T-helper 2 cell treated with Interferon-gamma antibody and Interleukin-4, amounts not matched to agents 5 μg/mL and 100 μg/mL, for 36 hours (primary cell): Measurements from ENCODE around the gene THNSL1.

Source experiments
- DNase-seq: peaks from one replicate; pipeline ENCODE4 v3.0.0; 2021; ENCODE audit warnings: low spot score
- H3K27ac Mint-ChIP-seq: one replicate; pipeline ENCODE4 v1.8.0; 2021; ENCODE audit warnings: mild to moderate bottlenecking, mixed read lengths
- H3K27me3 Mint-ChIP-seq: one replicate; pipeline ENCODE4 v1.8.0; 2021; ENCODE audit warnings: low read depth, mixed read lengths
- H3K36me3 Mint-ChIP-seq: one replicate; pipeline ENCODE4 v1.8.0; 2021; ENCODE audit warnings: low read depth, mixed read lengths
- H3K4me1 Mint-ChIP-seq: one replicate; pipeline ENCODE4 v1.8.0; 2021; ENCODE audit warnings: low read depth, mixed read lengths
- H3K4me3 Mint-ChIP-seq: one replicate; pipeline ENCODE4 v1.8.0; 2022; ENCODE audit warnings: mild to moderate bottlenecking, moderate library complexity, mixed read lengths
- H3K9me3 Mint-ChIP-seq: one replicate; pipeline ENCODE4 v1.8.0; 2021; ENCODE audit warnings: mixed read lengths

Gene THNSL1

GRCh38 chr10:25056726-25057125, 40.3 kb downstream of the THNSL1 start:
- no peaks in the 10 kb centered on the region for H3K27me3 Mint-ChIP-seq
- no peak for DNase-seq
- no peak overlapping the region for H3K4me3 Mint-ChIP-seq
- no peaks in the 10 kb centered on the region for H3K36me3 Mint-ChIP-seq
- no peak overlapping the region for H3K27ac Mint-ChIP-seq
- H3K9me3 Mint-ChIP-seq = no peaks in the 10 kb centered on the region
- peaks cover 2% of the 10 kb centered on the region for H3K4me1 Mint-ChIP-seq

- Mint-ChIP-seq H3K36me3 (no peaks in the 10 kb centered on the region), H3K27me3 (no peaks in the 10 kb centered on the region), H3K27ac (no peak overlapping the region), H3K9me3 (no peaks in the 10 kb centered on the region), H3K4me1 (peaks cover 10% of the 10 kb centered on the region), H3K4me3 (no peak overlapping the region)
- DNase-seq = no peak
Observed at GRCh38 chr10:25057886-25058285, 41.5 kb downstream of the THNSL1 start.

GRCh38 chr10:25059990-25060389, 43.6 kb downstream of the THNSL1 start:
- no peaks in the 10 kb centered on the region for H3K9me3 Mint-ChIP-seq
- no peaks in the 10 kb centered on the region for H3K36me3 Mint-ChIP-seq
- DNase-seq = no peak
- H3K4me3 Mint-ChIP-seq = no peak overlapping the region
- peaks cover 16% of the 10 kb centered on the region for H3K4me1 Mint-ChIP-seq
- no peak overlapping the region for H3K27ac Mint-ChIP-seq
- no peaks in the 10 kb centered on the region for H3K27me3 Mint-ChIP-seq

- H3K27ac Mint-ChIP-seq = no peak overlapping the region
- H3K36me3 Mint-ChIP-seq = no peaks in the 10 kb centered on the region
- no peaks in the 10 kb centered on the region for H3K27me3 Mint-ChIP-seq
- no peak for DNase-seq
- peaks cover 18% of the 10 kb centered on the region for H3K4me1 Mint-ChIP-seq
- H3K4me3 Mint-ChIP-seq = no peak overlapping the region
- no peaks in the 10 kb centered on the region for H3K9me3 Mint-ChIP-seq
Observed at GRCh38 chr10:25061125-25061524, 44.7 kb downstream of the THNSL1 start.

- Mint-ChIP-seq H3K27ac (peak overlapping the region; percentile 79), H3K4me3 (peak overlapping the region; percentile 54), H3K27me3 (no peaks in the 10 kb centered on the region), H3K36me3 (no peaks in the 10 kb centered on the region), H3K9me3 (no peaks in the 10 kb centered on the region), H3K4me1 (peaks cover 18% of the 10 kb centered on the region)
- no peak for DNase-seq
Observed at GRCh38 chr10:25061711-25062449, 45.5 kb downstream of the THNSL1 start.

- Mint-ChIP-seq H3K36me3 (no peaks in the 10 kb centered on the region), H3K27me3 (no peaks in the 10 kb centered on the region), H3K9me3 (no peaks in the 10 kb centered on the region), H3K4me1 (peaks cover 18% of the 10 kb centered on the region), H3K4me3 (no peak overlapping the region), H3K27ac (no peak overlapping the region)
- no peak for DNase-seq
Observed at GRCh38 chr10:25063157-25063556, 46.7 kb downstream of the THNSL1 start.

- H3K9me3 Mint-ChIP-seq = no peaks in the 10 kb centered on the region
- no peaks in the 10 kb centered on the region for H3K27me3 Mint-ChIP-seq
- H3K27ac Mint-ChIP-seq = no peak overlapping the region
- H3K4me1 Mint-ChIP-seq = peaks cover 18% of the 10 kb centered on the region
- no peaks in the 10 kb centered on the region for H3K36me3 Mint-ChIP-seq
- no peak for DNase-seq
- H3K4me3 Mint-ChIP-seq = no peak overlapping the region
Observed at GRCh38 chr10:25063644-25064043, 47.2 kb downstream of the THNSL1 start.

- no peaks in the 10 kb centered on the region for H3K9me3 Mint-ChIP-seq
- no peak overlapping the region for H3K4me3 Mint-ChIP-seq
- H3K36me3 Mint-ChIP-seq = no peaks in the 10 kb centered on the region
- H3K27me3 Mint-ChIP-seq = no peaks in the 10 kb centered on the region
- H3K27ac Mint-ChIP-seq = no peak overlapping the region
- H3K4me1 Mint-ChIP-seq = peaks cover 18% of the 10 kb centered on the region
- no peak for DNase-seq
Observed at GRCh38 chr10:25064401-25064800, 48.0 kb downstream of the THNSL1 start.

- Mint-ChIP-seq H3K36me3 (no peaks in the 10 kb centered on the region), H3K4me3 (no peak overlapping the region), H3K9me3 (no peaks in the 10 kb centered on the region), H3K4me1 (peaks cover 18% of the 10 kb centered on the region), H3K27me3 (peaks cover 5% of the 10 kb centered on the region), H3K27ac (no peak overlapping the region)
- no peak for DNase-seq
Observed at GRCh38 chr10:25065761-25066476, 49.5 kb downstream of the THNSL1 start.

- no peak for DNase-seq
- peaks cover 5% of the 10 kb centered on the region for H3K4me1 Mint-ChIP-seq
- H3K27me3 Mint-ChIP-seq = peaks cover 5% of the 10 kb centered on the region
- H3K36me3 Mint-ChIP-seq = no peaks in the 10 kb centered on the region
- H3K4me3 Mint-ChIP-seq = no peak overlapping the region
- no peaks in the 10 kb centered on the region for H3K9me3 Mint-ChIP-seq
- H3K27ac Mint-ChIP-seq = no peak overlapping the region
Observed at GRCh38 chr10:25068152-25069058, 52.0 kb downstream of the THNSL1 start.

- Mint-ChIP-seq H3K4me3 (no peak overlapping the region), H3K4me1 (no peaks in the 10 kb centered on the region), H3K27me3 (peaks cover 7% of the 10 kb centered on the region), H3K27ac (no peak overlapping the region), H3K9me3 (no peaks in the 10 kb centered on the region), H3K36me3 (no peaks in the 10 kb centered on the region)
- no peak for DNase-seq
Observed at GRCh38 chr10:25071227-25071626, 54.8 kb downstream of the THNSL1 start.

GRCh38 chr10:25072786-25073185, 56.4 kb downstream of the THNSL1 start:
- DNase-seq = no peak
- Mint-ChIP-seq H3K27ac (no peak overlapping the region), H3K36me3 (no peaks in the 10 kb centered on the region), H3K4me3 (no peak overlapping the region), H3K27me3 (peaks cover 7% of the 10 kb centered on the region), H3K4me1 (no peaks in the 10 kb centered on the region), H3K9me3 (no peaks in the 10 kb centered on the region)

GRCh38 chr10:25075825-25076224, 59.4 kb downstream of the THNSL1 start:
- Mint-ChIP-seq H3K27me3 (peaks cover 4% of the 10 kb centered on the region), H3K36me3 (no peaks in the 10 kb centered on the region), H3K4me1 (peaks cover 2% of the 10 kb centered on the region), H3K9me3 (no peaks in the 10 kb centered on the region), H3K27ac (no peak overlapping the region), H3K4me3 (no peak overlapping the region)
- no peak for DNase-seq
